Measurements from ENCODE around the gene YDJC. TPM values are rescaled to one million over a fixed set of nuclear protein-coding genes. Genes with fewer than 3 reads are reported as not detected.

Gene YDJC
- total RNA-seq, 5 donors from 2014 or later (not counting 1 experiment from before 2014, with no cell fraction given), result 28.3 to 69.2 (median 62.2) TPM

DNA sequence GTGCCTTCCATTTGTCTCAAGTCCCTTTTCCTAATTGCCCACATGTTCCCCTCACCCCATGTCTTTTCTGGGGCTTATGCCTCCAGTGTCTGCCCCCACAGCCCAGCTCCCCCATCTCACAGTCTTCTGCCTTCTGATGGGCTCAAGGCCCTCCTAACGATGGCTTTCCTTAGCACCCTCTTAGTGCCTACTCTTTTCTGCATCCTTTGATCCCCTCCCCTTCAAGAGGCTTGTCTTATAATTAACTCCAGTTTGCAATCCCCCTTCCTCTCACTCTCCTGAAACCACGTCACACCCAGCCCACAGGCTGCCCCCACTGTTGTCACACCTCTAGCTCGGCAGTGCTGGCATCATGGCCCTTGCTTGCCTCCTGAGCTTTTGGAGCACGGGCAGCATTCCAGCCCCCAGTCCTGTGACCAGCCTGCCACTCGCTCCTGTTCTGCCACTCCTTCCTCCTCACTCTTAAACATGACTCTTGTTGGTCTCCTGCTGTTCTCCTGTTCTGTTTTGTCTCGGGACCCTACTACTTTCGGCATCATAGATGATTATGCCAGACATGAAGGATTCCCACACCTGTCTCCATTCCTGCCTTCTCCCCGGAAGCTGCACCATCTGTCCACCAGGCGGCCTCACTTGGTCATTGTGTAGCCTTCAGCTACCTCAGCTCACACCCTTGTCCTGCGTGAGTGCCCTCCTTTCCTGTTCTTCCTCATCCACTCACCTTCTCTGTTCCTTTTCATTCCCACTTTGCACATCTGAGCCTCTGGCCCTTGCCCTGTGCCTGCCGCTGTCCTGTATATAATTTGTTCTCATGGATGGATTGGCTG is 36.2 kb downstream of the YDJC start:
- DNase-seq, result no peak
- Mint-ChIP-seq H3K27me3 (no peaks in the 10 kb centered on the region), H3K9me3 (no peaks in the 10 kb centered on the region), H3K27ac (peak overlapping the region in 1 of 2 donors; percentile 40), H3K4me3 (no peak overlapping the region), H3K4me1 (peaks cover 66 to 70% (median 68%) of the 10 kb centered on the region in 3 donors), H3K36me3 (peaks cover 40% of the 10 kb centered on the region)
- WGBS (ENCODE audit: insufficient coverage), result 82% methylated on average over 10 of the region's 11 CpGs
- POLR2A ChIA-PET, result interaction anchor here in 1 of 2 donors (0.6 kb wide), 1 partner anchor 32 kb away, joined by 6 read pairs; no protein-coding TSS in a partner anchor
- Histone ChIP-seq H3K9me3 (no peaks in the 10 kb centered on the region), H3K27me3 (replicated peaks in 1 of 2; ENCODE audit: control insufficient read depth in 2 of 2, extremely low read depth in 1 of 2, insufficient read depth in 2 of 2, low read length in 1 of 2) (no peaks in the 10 kb centered on the region), H3K36me3 (ENCODE audit: control insufficient read depth in 2 of 2, extremely low read depth in 1 of 2, insufficient read depth in 1 of 2, low read length in 1 of 2) (peaks cover 3 to 37% of the 10 kb centered on the region in 2 donors), H3K27ac (ENCODE audit: low read length) (no peak overlapping the region), H3K4me3 (ENCODE audit: control insufficient read depth in 1 of 2, extremely low read depth in 1 of 2, low read length in 1 of 2) (no peak overlapping the region), H3K4me1 (ENCODE audit: control insufficient read depth in 1 of 2, extremely low read depth in 1 of 2, insufficient read depth in 2 of 2, low read length in 2 of 2) (peaks cover 0 to 35% of the 10 kb centered on the region in 2 experiments)
- ATAC-seq (replicated peaks in 1 of 4), result no peak
- CTCF ChIA-PET, result no interaction called here

DNA sequence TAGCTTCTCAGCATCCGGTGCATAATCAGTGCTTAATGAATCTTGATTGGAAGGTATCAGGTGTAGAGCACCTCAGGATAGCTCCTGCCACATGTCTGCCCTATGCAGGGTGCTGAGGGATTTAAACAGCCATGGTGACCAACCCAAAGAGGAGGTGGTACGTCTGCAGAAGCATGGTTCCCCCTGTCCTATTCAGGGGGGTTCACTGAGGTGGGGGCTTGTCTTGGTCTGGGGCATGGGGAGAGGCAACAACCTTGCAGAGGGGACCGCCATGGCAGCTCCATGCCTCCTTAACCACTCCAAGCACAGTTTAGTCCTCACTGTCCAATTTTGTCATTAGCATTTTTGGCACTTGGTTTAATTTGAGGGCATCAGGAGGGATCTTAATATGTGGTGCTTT is 37.4 kb downstream of the YDJC start:
- ATAC-seq (replicated peaks in 1 of 4) (no peak), DNase-seq (no peak)
- Mint-ChIP-seq H3K4me3 (no peak overlapping the region), H3K27me3 (no peaks in the 10 kb centered on the region), H3K36me3 (peaks cover 40% of the 10 kb centered on the region), H3K4me1 (peaks cover 65 to 75% (median 74%) of the 10 kb centered on the region in 3 donors), H3K27ac (no peak overlapping the region), H3K9me3 (no peaks in the 10 kb centered on the region)
- POLR2A ChIA-PET, result interaction anchor here in 1 of 2 donors (0.5 kb wide), 1 partner anchor 27 kb away, joined by 7 read pairs; no protein-coding TSS in a partner anchor
- CTCF ChIA-PET, result interaction anchor here in 1 of 2 donors (1.0 kb wide), 1 partner anchor 16 kb away, joined by 3 read pairs; no protein-coding TSS in a partner anchor
- Histone ChIP-seq H3K36me3 (ENCODE audit: control insufficient read depth in 2 of 2, extremely low read depth in 1 of 2, insufficient read depth in 1 of 2, low read length in 1 of 2) (peaks cover 5 to 35% of the 10 kb centered on the region in 2 donors), H3K4me1 (ENCODE audit: control insufficient read depth in 1 of 2, extremely low read depth in 1 of 2, insufficient read depth in 2 of 2, low read length in 2 of 2) (peaks cover 0 to 43% of the 10 kb centered on the region in 2 experiments), H3K9me3 (no peaks in the 10 kb centered on the region), H3K27me3 (replicated peaks in 1 of 2; ENCODE audit: control insufficient read depth in 2 of 2, extremely low read depth in 1 of 2, insufficient read depth in 2 of 2, low read length in 1 of 2) (no peaks in the 10 kb centered on the region), H3K27ac (ENCODE audit: low read length) (no peak overlapping the region), H3K4me3 (ENCODE audit: control insufficient read depth in 1 of 2, extremely low read depth in 1 of 2, low read length in 1 of 2) (no peak overlapping the region)
- no CpG with 5 or more reads among the region's 3 CpGs for WGBS (ENCODE audit: insufficient coverage)

DNA sequence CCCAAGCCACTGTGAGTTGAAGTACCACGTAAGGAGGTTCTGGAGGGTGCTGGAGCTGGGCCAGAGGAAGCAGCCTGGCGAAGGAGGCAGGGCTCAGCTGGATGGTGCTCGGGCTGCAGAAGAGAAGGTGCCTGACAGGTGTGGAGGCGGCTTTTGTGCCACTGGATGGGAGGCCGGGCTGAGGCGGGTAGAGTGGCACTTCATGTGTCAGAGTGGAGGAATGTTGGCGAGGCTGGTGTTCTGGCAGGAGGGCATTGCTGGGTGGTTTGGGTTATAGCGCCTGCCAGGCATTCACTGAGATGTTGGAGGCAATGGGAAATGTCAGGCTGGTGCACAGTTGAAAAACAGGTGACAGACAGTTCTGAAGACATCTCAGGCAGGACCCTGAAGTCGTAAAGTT is 38.1 kb downstream of the YDJC start:
- WGBS (ENCODE audit: insufficient coverage), result 80% methylated on average over 7 of the region's 9 CpGs
- no peak for ATAC-seq (replicated peaks in 1 of 4)
- Mint-ChIP-seq H3K9me3 (no peaks in the 10 kb centered on the region), H3K36me3 (peaks cover 38% of the 10 kb centered on the region), H3K27ac (peak overlapping the region; percentile 33 to 55), H3K27me3 (no peaks in the 10 kb centered on the region), H3K4me3 (peak overlapping the region in 1 of 3 donors; percentile 15), H3K4me1 (peaks cover 71 to 80% (median 80%) of the 10 kb centered on the region in 3 donors)
- ChIA-PET POLR2A (no interaction called here), CTCF (interaction anchor here in 1 of 2 donors (1.0 kb wide), 1 partner anchor 16 kb away, joined by 3 read pairs; no protein-coding TSS in a partner anchor)
- Histone ChIP-seq H3K36me3 (ENCODE audit: control insufficient read depth in 2 of 2, extremely low read depth in 1 of 2, insufficient read depth in 1 of 2, low read length in 1 of 2) (peaks cover 6 to 33% of the 10 kb centered on the region in 2 donors), H3K27me3 (replicated peaks in 1 of 2; ENCODE audit: control insufficient read depth in 2 of 2, extremely low read depth in 1 of 2, insufficient read depth in 2 of 2, low read length in 1 of 2) (no peaks in the 10 kb centered on the region), H3K4me3 (ENCODE audit: control insufficient read depth in 1 of 2, extremely low read depth in 1 of 2, low read length in 1 of 2) (no peak overlapping the region), H3K4me1 (ENCODE audit: control insufficient read depth in 1 of 2, extremely low read depth in 1 of 2, insufficient read depth in 2 of 2, low read length in 2 of 2) (peaks cover 0 to 45% of the 10 kb centered on the region in 2 experiments), H3K27ac (ENCODE audit: low read length) (no peak overlapping the region), H3K9me3 (no peaks in the 10 kb centered on the region)
- no peak for DNase-seq

DNA sequence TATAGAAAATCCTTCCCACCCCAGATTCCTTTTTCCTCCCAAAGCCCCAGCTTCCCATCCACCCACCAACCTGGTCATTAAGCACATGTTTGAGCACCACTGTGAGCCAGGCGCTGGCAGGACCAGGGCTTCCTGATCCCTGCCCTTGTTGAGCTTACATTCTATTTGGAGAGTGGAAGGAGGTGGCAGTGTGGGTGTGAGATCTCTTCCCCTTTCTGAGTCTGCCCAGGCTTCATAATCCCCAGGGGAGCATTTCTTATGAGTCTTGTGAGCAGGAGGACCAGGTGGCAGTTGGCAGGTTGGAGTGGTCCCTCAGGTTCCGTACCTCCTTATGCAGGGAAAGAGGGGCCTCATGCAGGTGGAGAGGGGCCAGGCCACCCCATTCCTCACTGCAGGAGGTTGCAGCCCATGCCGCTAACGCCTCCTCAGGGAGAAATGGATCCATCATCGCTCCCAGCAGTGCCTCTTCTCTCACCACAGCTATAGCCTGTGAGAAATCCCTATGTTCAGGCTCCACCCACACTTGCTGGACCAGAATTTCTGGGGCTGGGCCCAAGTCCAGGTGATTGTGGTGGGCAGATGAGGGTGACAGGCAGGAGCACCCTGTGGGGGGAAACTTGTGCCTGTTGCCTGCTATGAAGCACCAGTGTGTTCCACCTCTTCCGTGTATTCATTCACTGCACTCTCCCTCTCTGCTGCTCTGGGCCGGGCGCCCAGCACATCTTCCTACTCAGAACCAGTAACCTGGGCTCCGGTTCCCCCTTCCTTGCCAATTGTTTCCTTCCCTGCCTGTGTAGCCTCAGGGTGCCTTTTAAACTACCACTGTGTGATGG is 38.8 kb downstream of the YDJC start:
- Mint-ChIP-seq H3K27me3 (no peaks in the 10 kb centered on the region), H3K9me3 (no peaks in the 10 kb centered on the region), H3K36me3 (peaks cover 37% of the 10 kb centered on the region), H3K4me1 (peaks cover 71 to 81% (median 78%) of the 10 kb centered on the region in 3 donors), H3K27ac (peak overlapping the region; percentile 46 to 55), H3K4me3 (peak overlapping the region in 1 of 3 donors; percentile 15)
- DNase-seq (no peak), ATAC-seq (replicated peaks in 1 of 4) (no peak)
- Histone ChIP-seq H3K36me3 (ENCODE audit: control insufficient read depth in 2 of 2, extremely low read depth in 1 of 2, insufficient read depth in 1 of 2, low read length in 1 of 2) (peaks cover 6 to 32% of the 10 kb centered on the region in 2 donors), H3K9me3 (no peaks in the 10 kb centered on the region), H3K27me3 (replicated peaks in 1 of 2; ENCODE audit: control insufficient read depth in 2 of 2, extremely low read depth in 1 of 2, insufficient read depth in 2 of 2, low read length in 1 of 2) (no peaks in the 10 kb centered on the region), H3K4me3 (ENCODE audit: control insufficient read depth in 1 of 2, extremely low read depth in 1 of 2, low read length in 1 of 2) (no peak overlapping the region), H3K27ac (ENCODE audit: low read length) (no peak overlapping the region), H3K4me1 (ENCODE audit: control insufficient read depth in 1 of 2, extremely low read depth in 1 of 2, insufficient read depth in 2 of 2, low read length in 2 of 2) (peaks cover 0 to 48% of the 10 kb centered on the region in 2 experiments)
- ChIA-PET POLR2A (interaction anchor here in 1 of 2 donors (0.6 kb wide), 1 partner anchor 724 kb away, joined by 3 read pairs; no protein-coding TSS in a partner anchor), CTCF (no interaction called here)
- 100% methylated on average over 1 of the region's 9 CpGs for WGBS (ENCODE audit: insufficient coverage)

DNA sequence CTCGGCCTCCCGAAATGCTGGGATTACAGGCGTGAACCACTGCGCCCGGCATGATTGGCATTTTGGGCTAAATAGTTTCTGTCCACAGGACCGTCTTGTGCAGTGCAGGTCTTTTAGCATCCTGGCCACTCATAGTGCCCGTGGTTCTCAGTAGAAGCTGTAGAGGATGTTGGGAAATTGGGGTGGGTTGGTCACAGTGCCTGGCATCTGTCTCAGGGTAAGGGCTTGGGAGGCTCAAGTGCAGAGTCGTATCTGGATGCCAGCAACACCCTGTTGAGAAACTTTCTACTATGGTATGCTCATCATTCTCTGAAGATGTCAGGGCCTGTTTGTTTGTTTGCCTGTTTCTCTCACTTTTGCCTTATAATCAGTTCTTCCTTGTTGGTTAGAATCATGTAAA is 40.4 kb downstream of the YDJC start:
- Histone ChIP-seq H3K27ac (ENCODE audit: low read length) (no peak overlapping the region), H3K27me3 (replicated peaks in 1 of 2; ENCODE audit: control insufficient read depth in 2 of 2, extremely low read depth in 1 of 2, insufficient read depth in 2 of 2, low read length in 1 of 2) (no peaks in the 10 kb centered on the region), H3K4me1 (ENCODE audit: control insufficient read depth in 1 of 2, extremely low read depth in 1 of 2, insufficient read depth in 2 of 2, low read length in 2 of 2) (peaks cover 0 to 58% of the 10 kb centered on the region in 2 experiments), H3K4me3 (ENCODE audit: control insufficient read depth in 1 of 2, extremely low read depth in 1 of 2, low read length in 1 of 2) (no peak overlapping the region), H3K9me3 (no peaks in the 10 kb centered on the region), H3K36me3 (ENCODE audit: control insufficient read depth in 2 of 2, extremely low read depth in 1 of 2, insufficient read depth in 1 of 2, low read length in 1 of 2) (peaks cover 3 to 17% of the 10 kb centered on the region in 2 donors)
- 94% methylated on average over 7 of the region's 8 CpGs for WGBS (ENCODE audit: insufficient coverage)
- Mint-ChIP-seq H3K4me1 (peaks cover 69 to 79% (median 77%) of the 10 kb centered on the region in 3 donors), H3K4me3 (peak overlapping the region in 1 of 3 donors; percentile 34), H3K27me3 (no peaks in the 10 kb centered on the region), H3K9me3 (no peaks in the 10 kb centered on the region), H3K36me3 (peaks cover 27% of the 10 kb centered on the region), H3K27ac (no peak overlapping the region)
- CTCF ChIA-PET, result interaction anchor here in 1 of 2 donors (0.8 kb wide), 1 partner anchor 58 kb away, joined by 3 read pairs; no protein-coding TSS in a partner anchor
- ATAC-seq (replicated peaks in 1 of 4), result no peak
- POLR2A ChIA-PET, result no interaction called here
- no peak for DNase-seq
